ENCODE data around the gene LYST. TPM values are rescaled to one million over a fixed set of nuclear protein-coding genes. Genes with fewer than 3 reads are reported as not detected.
"Not testable (repeated sequence)": the region's sequence is repeated elsewhere in the genome, so short reads cannot be mapped to it uniquely, and the experiment has no call there.

The LYST gene
- total RNA-seq, 2 donors from 2014 or later, result 21.9 to 41.7 TPM

- no peak overlapping the region for H3K27ac ChIP-seq
- 98% methylated on average over 6 of the region's 6 CpGs for WGBS
- H3K4me3 ChIP-seq, result no peak overlapping the region
- no peaks in the 10 kb centered on the region for H3K36me3 ChIP-seq
- no peak for DNase-seq (ENCODE audit: low spot score)
- no peaks in the 10 kb centered on the region for H3K9me3 ChIP-seq
- no peaks in the 10 kb centered on the region for H3K27me3 ChIP-seq (replicated peaks; ENCODE audit: insufficient read depth)
- intact Hi-C loops (cut with DNase I), result no loop called here
- TF ChIP-seq CTCF (IDR thresholded peaks at IDR 0.05), result no peak
- TF ChIP-seq POLR2A (IDR thresholded peaks at IDR 0.05), result no peak
- TF ChIP-seq POLR2AphosphoS5 (IDR thresholded peaks at IDR 0.05), result no peak
- no peaks in the 10 kb centered on the region for H3K4me1 ChIP-seq (replicated peaks)
Measured at GRCh38 chr1:235759336-235759735, 107.4 kb downstream of the LYST start.

GRCh38 chr1:235758931-235759330 lies 107.8 kb downstream of the LYST start:
- H3K36me3 ChIP-seq, result no peaks in the 10 kb centered on the region
- WGBS, result 59% methylated on average over 6 of the region's 6 CpGs
- no peak overlapping the region for H3K4me3 ChIP-seq
- TF ChIP-seq POLR2AphosphoS5 (IDR thresholded peaks at IDR 0.05) (no peak), CTCF (IDR thresholded peaks at IDR 0.05) (no peak), POLR2A (IDR thresholded peaks at IDR 0.05) (no peak)
- no peak overlapping the region for H3K27ac ChIP-seq
- no peaks in the 10 kb centered on the region for H3K9me3 ChIP-seq
- no peak for DNase-seq (ENCODE audit: low spot score)
- no peaks in the 10 kb centered on the region for H3K4me1 ChIP-seq (replicated peaks)
- no peaks in the 10 kb centered on the region for H3K27me3 ChIP-seq (replicated peaks; ENCODE audit: insufficient read depth)
- intact Hi-C loops (cut with DNase I), result no loop called here

GRCh38 chr1:235757587-235758096 lies 109.1 kb downstream of the LYST start:
- Histone ChIP-seq H3K9me3 (no peaks in the 10 kb centered on the region), H3K36me3 (no peaks in the 10 kb centered on the region), H3K4me3 (no peak overlapping the region), H3K27ac (no peak overlapping the region), H3K4me1 (replicated peaks) (no peaks in the 10 kb centered on the region), H3K27me3 (replicated peaks; ENCODE audit: insufficient read depth) (no peaks in the 10 kb centered on the region)
- DNase-seq (ENCODE audit: low spot score), result no peak
- intact Hi-C loops (cut with DNase I), result no loop called here
- no peak for TF ChIP-seq POLR2A (IDR thresholded peaks at IDR 0.05)
- TF ChIP-seq POLR2AphosphoS5 (IDR thresholded peaks at IDR 0.05), result no peak
- no peak for TF ChIP-seq CTCF (IDR thresholded peaks at IDR 0.05)

- H3K27me3 ChIP-seq (replicated peaks; ENCODE audit: insufficient read depth); H3K4me3 ChIP-seq; H3K4me1 ChIP-seq (replicated peaks); H3K27ac ChIP-seq; intact Hi-C loops (cut with DNase I); H3K36me3 ChIP-seq; H3K9me3 ChIP-seq; DNase-seq (ENCODE audit: low spot score): not testable (repeated sequence)
- 84% methylated on average over 3 of the region's 3 CpGs for WGBS
Measured at GRCh38 chr1:235754186-235754585, 112.5 kb downstream of the LYST start.

GRCh38 chr1:235749755-235750300 lies 116.9 kb downstream of the LYST start:
- H3K4me3 ChIP-seq, result no peak overlapping the region
- TF ChIP-seq CTCF (IDR thresholded peaks at IDR 0.05) (no peak), POLR2A (IDR thresholded peaks at IDR 0.05) (no peak)
- intact Hi-C loops (cut with DNase I), result no loop called here
- H3K27me3 ChIP-seq (replicated peaks; ENCODE audit: insufficient read depth), result no peaks in the 10 kb centered on the region
- H3K9me3 ChIP-seq, result no peaks in the 10 kb centered on the region
- H3K27ac ChIP-seq, result no peak overlapping the region
- H3K36me3 ChIP-seq, result no peaks in the 10 kb centered on the region
- no peak for DNase-seq (ENCODE audit: low spot score)
- 86% methylated on average over 1 of the region's 1 CpG for WGBS
- H3K4me1 ChIP-seq (replicated peaks), result no peaks in the 10 kb centered on the region

Measured in prostate gland (tissue), 2 donors.